ENCODE data around the gene SLC6A4.
"Not testable (repeated sequence)": the region's sequence is repeated elsewhere in the genome, so short reads cannot be mapped to it uniquely, and the experiment has no call there.

Gene SLC6A4

GRCh38 chr17:30165147-30165546 is 70.3 kb downstream of the SLC6A4 start:
- DNase-seq: no peak

GRCh38 chr17:30164531-30164930 is 71.0 kb downstream of the SLC6A4 start:
- DNase-seq: no peak

- no peak for DNase-seq
Observed at GRCh38 chr17:30161601-30162000, 73.9 kb downstream of the SLC6A4 start.

- DNase-seq: no peak
Observed at GRCh38 chr17:30160419-30161172, 74.9 kb downstream of the SLC6A4 start.

- DNase-seq: no peak
Observed at GRCh38 chr17:30158896-30159625, 76.4 kb downstream of the SLC6A4 start.

GRCh38 chr17:30155389-30155788 is 80.1 kb downstream of the SLC6A4 start:
- DNase-seq: no peak

- no peak for DNase-seq
Observed at GRCh38 chr17:30153463-30153862, 82.0 kb downstream of the SLC6A4 start.

GRCh38 chr17:30151471-30151870 is 84.0 kb downstream of the SLC6A4 start:
- no peak for DNase-seq

- DNase-seq: no peak
Observed at GRCh38 chr17:30148376-30148775, 87.1 kb downstream of the SLC6A4 start.

GRCh38 chr17:30147860-30148259 is 87.6 kb downstream of the SLC6A4 start:
- not testable (repeated sequence) for DNase-seq

Measured in NCI-H524 treated with DMSO at 0.1 percent for 48 hours (cell line).